ENCODE measurements around the gene KSR2.

Gene KSR2

DNA sequence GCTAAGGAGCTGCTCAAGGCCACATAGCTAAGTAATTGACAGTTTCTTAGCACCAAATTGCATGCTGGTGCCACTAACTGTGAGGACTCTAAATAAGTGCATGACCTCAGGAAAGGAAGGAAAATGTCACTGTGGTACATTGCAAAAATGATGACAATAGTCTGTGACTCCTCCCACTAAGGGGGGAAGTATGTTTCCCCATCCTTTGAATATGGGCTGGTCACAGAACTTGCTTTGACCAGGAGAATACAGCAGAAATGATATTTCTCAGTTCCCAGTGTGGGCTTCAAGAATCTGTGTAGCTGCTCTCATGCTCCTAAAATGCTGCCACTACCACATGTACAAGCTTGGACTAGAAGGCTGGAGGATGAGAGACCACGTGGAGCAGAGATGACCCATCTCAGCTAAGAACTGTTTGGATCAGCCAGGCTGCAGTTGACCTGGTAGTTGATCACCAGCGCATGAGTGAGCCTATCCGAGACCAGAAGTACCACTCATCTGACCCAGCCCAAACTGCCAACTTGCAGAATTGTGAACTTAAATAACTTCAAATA is 565.1 kb downstream of the KSR2 start:
- no peak for DNase-seq (ENCODE audit: low read depth)
